H9 (cell line): ENCODE data around the gene PRUNE2. TPM values are rescaled to one million over a fixed set of nuclear protein-coding genes. Genes with fewer than 3 reads are reported as not detected.

Source experiments
- DNase-seq: peaks from one replicate; pipeline ENCODE4 v3.0.0-alpha.2; 2017
- H2AFZ ChIP-seq: one replicate; pipeline ENCODE4 v1.6.1; 2013; ENCODE audit warnings: mild to moderate bottlenecking, low read length, control low read depth, moderate library complexity
- H2AK5ac ChIP-seq: 2 replicates; pipeline ENCODE4 v1.6.1; 2013; ENCODE audit warnings: low read length, control low read depth, mixed read lengths; ENCODE audit not compliant: insufficient read length
- H2BK120ac ChIP-seq: one replicate; pipeline ENCODE4 v1.6.1; 2013; ENCODE audit warnings: low read depth, mild to moderate bottlenecking, low read length, control low read depth, inconsistent platforms; ENCODE audit not compliant: poor library complexity, severe bottlenecking
- H2BK12ac ChIP-seq: 2 replicates; pipeline ENCODE4 v1.6.1; 2013; ENCODE audit warnings: low read length, control low read depth, mixed read lengths, low read depth; ENCODE audit not compliant: insufficient read length
- H2BK15ac ChIP-seq: 2 replicates; pipeline ENCODE4 v1.6.1; 2013; ENCODE audit warnings: low read depth, low read length, control low read depth
- H2BK20ac ChIP-seq: one replicate; pipeline ENCODE4 v1.6.1; 2013; ENCODE audit warnings: low read depth, mild to moderate bottlenecking, low read length, control low read depth, inconsistent platforms; ENCODE audit not compliant: poor library complexity, severe bottlenecking
- H2BK5ac ChIP-seq: 2 replicates; pipeline ENCODE4 v1.6.1; 2013; ENCODE audit warnings: low read length, control low read depth, mixed read lengths; ENCODE audit not compliant: insufficient read length
- H3K14ac ChIP-seq: 2 replicates; pipeline ENCODE4 v1.6.1; 2013; ENCODE audit warnings: low read length, control low read depth; ENCODE audit not compliant: insufficient read depth
- H3K18ac ChIP-seq: 2 replicates; pipeline ENCODE4 v1.6.1; 2013; ENCODE audit warnings: low read depth, mild to moderate bottlenecking, mixed read lengths, low read length, control low read depth; ENCODE audit not compliant: insufficient read length
- H3K23ac ChIP-seq: 2 replicates; pipeline ENCODE4 v1.6.1; 2013; ENCODE audit warnings: low read length, control low read depth, mixed read lengths, low read depth; ENCODE audit not compliant: insufficient read length
- H3K23me2 ChIP-seq: 2 replicates; pipeline ENCODE4 v1.6.1; 2013; ENCODE audit warnings: low read depth, mild to moderate bottlenecking, mixed read lengths, low read length, control low read depth; ENCODE audit not compliant: insufficient read length, poor library complexity, severe bottlenecking
- H3K27ac ChIP-seq: 2 replicates; pipeline ENCODE4 v1.5.1; 2013; ENCODE audit warnings: low read length, control low read depth, mixed read lengths, low read depth; ENCODE audit not compliant: insufficient read length
- H3K27me3 ChIP-seq: 2 replicates; pipeline ENCODE4 v1.6.1; 2013; ENCODE audit warnings: low read length, control low read depth, inconsistent platforms; ENCODE audit not compliant: insufficient read depth
- H3K4ac ChIP-seq: 2 replicates; pipeline ENCODE4 v1.6.1; 2013; ENCODE audit warnings: low read depth, mild to moderate bottlenecking, control low read depth, inconsistent platforms, low read length, moderate library complexity
- H3K4me1 ChIP-seq: 2 replicates; pipeline ENCODE4 v1.6.1; 2013; ENCODE audit warnings: low read length, control low read depth, inconsistent platforms; ENCODE audit not compliant: insufficient read depth
- H3K4me2 ChIP-seq: 2 replicates; pipeline ENCODE4 v1.6.1; 2013; ENCODE audit warnings: low read length, control low read depth, mixed read lengths; ENCODE audit not compliant: insufficient read length, insufficient read depth
- H3K56ac ChIP-seq: 2 replicates; pipeline ENCODE4 v1.6.1; 2013; ENCODE audit warnings: low read depth, mild to moderate bottlenecking, mixed read lengths, low read length, control low read depth; ENCODE audit not compliant: insufficient read length
- H3K79me1 ChIP-seq: 2 replicates; pipeline ENCODE4 v1.6.1; 2013; ENCODE audit warnings: low read depth, mild to moderate bottlenecking, moderate library complexity, low read length, control low read depth, inconsistent platforms; ENCODE audit not compliant: insufficient read depth, poor library complexity, severe bottlenecking
- H3K79me2 ChIP-seq: 2 replicates; pipeline ENCODE4 v1.6.1; 2013; ENCODE audit warnings: low read length, control low read depth, inconsistent platforms; ENCODE audit not compliant: insufficient read depth
- H3K9ac ChIP-seq: 2 replicates; pipeline ENCODE4 v1.6.1; 2013; ENCODE audit warnings: low read length, control low read depth, mixed read lengths; ENCODE audit not compliant: insufficient read length; ENCODE audit errors: extremely low read depth
- H3K9me3 ChIP-seq: one replicate; pipeline ENCODE4 v1.6.1; 2013; ENCODE audit warnings: low read depth, low read length, inconsistent platforms; ENCODE audit not compliant: control insufficient read depth
- H3T11ph ChIP-seq: one replicate; pipeline ENCODE4 v1.6.1; 2013; ENCODE audit warnings: mild to moderate bottlenecking, low read length, control low read depth, inconsistent platforms
- H4K20me1 ChIP-seq: one replicate; pipeline ENCODE4 v1.6.1; 2013; ENCODE audit not compliant: control insufficient read depth, insufficient read length, insufficient read depth
- H4K5ac ChIP-seq: 2 replicates; pipeline ENCODE4 v1.6.1; 2013; ENCODE audit warnings: low read depth, mild to moderate bottlenecking, mixed read lengths, low read length, control low read depth; ENCODE audit not compliant: insufficient read length
- H4K8ac ChIP-seq: replicated peaks from 2 replicates; pipeline ENCODE4 v1.6.1; 2013; ENCODE audit warnings: low read length, control low read depth, mixed read lengths, low read depth; ENCODE audit not compliant: insufficient read length
- H4K91ac ChIP-seq: 2 replicates; pipeline ENCODE4 v1.6.1; 2013; ENCODE audit warnings: low read depth, mild to moderate bottlenecking, moderate library complexity, mixed read lengths, low read length, control low read depth; ENCODE audit not compliant: insufficient read length
- H3K27ac Mint-ChIP-seq, 3 experiments: 2 replicates in 2 of 3; 3 replicates in 1 of 3; pipeline ENCODE4 v1.8.0; 2020 to 2021; ENCODE audit warnings: mixed read lengths in 3 of 3, mild to moderate bottlenecking in 1 of 3, moderate library complexity in 1 of 3
- H3K27me3 Mint-ChIP-seq: 2 replicates; pipeline ENCODE4 v1.8.0; 2021; ENCODE audit warnings: low read depth, mild to moderate bottlenecking, moderate library complexity, mixed read lengths
- H3K36me3 Mint-ChIP-seq, 3 experiments: 2 replicates in 2 of 3; 3 replicates in 1 of 3; pipeline ENCODE4 v1.8.0; 2020 to 2021; ENCODE audit warnings: low read depth in 3 of 3, mixed read lengths in 3 of 3; ENCODE audit not compliant: insufficient read depth in 1 of 3
- H3K4me1 Mint-ChIP-seq, 2 experiments: 2 replicates each; pipeline ENCODE4 v1.8.0; 2020; ENCODE audit warnings: mixed read lengths in 2 of 2
- H3K4me3 Mint-ChIP-seq, 2 experiments: 2 replicates in 1 of 2; 3 replicates in 1 of 2; pipeline ENCODE4 v1.8.0; 2020 to 2021; ENCODE audit warnings: mild to moderate bottlenecking in 2 of 2, mixed read lengths in 2 of 2, moderate library complexity in 1 of 2
- H3K9me3 Mint-ChIP-seq, 2 experiments: 2 replicates in 1 of 2; 3 replicates in 1 of 2; pipeline ENCODE4 v1.8.0; 2020; ENCODE audit warnings: mild to moderate bottlenecking in 2 of 2, mixed read lengths in 2 of 2, moderate library complexity in 1 of 2
- CTCF ChIP-seq: fragments of 200-600 bp; sonication (generic); conservative IDR thresholded peaks from 3 replicates; pipeline ENCODE4 v1.8.0; 2021; ENCODE audit warnings: antibody characterized with exemption, mild to moderate bottlenecking
- WGBS: extraction: QIAGEN DNeasy Blood & Tissue Kit; methylation state at CpG from one replicate; pipeline ENCODE4 v1.1.7; 2013; ENCODE audit warnings: missing lambda C conversion rate, low lambda C conversion rate, mixed read lengths; ENCODE audit not compliant: insufficient read length; ENCODE audit errors: extremely low coverage; 5-methylcytosine and 5-hydroxymethylcytosine counted together
- total RNA-seq: library from RNA; stranded (reverse); gene quantifications from 2 replicates; pipeline ENCODE4 v1.2.1, GENCODE V29; 2021

PRUNE2 gene
- total RNA-seq, 1 experiment from 2014 or later = 12.1 TPM

GRCh38 chr9:76676857-76677256 lies 229.1 kb downstream of the PRUNE2 start:
- Mint-ChIP-seq H3K9me3 (peaks cover 0 to 10% of the 10 kb centered on the region in 2 experiments; a peak in 3 of 5 replicates), H3K4me1 (peaks cover 0 to 3% of the 10 kb centered on the region in 2 experiments; a peak in 1 of 4 replicates), H3K4me3 (no peak overlapping the region), H3K36me3 (peaks cover 4 to 9% (median 7%) of the 10 kb centered on the region in 3 experiments; a peak in 3 of 7 replicates), H3K27me3 (no peaks in the 10 kb centered on the region), H3K27ac (no peak overlapping the region)
- Histone ChIP-seq H3K4me2 (no peak overlapping the region), H2BK120ac (no peak overlapping the region), H2BK5ac (no peak overlapping the region), H2BK12ac (no peak overlapping the region), H3K23ac (no peak overlapping the region), H3K9ac (no peak overlapping the region), H3K27ac (no peak overlapping the region), H3K56ac (no peak overlapping the region), H3K79me1 (no peaks in the 10 kb centered on the region), H3K14ac (no peak overlapping the region), H3K18ac (no peak overlapping the region), H3K9me3 (no peaks in the 10 kb centered on the region), H2BK20ac (no peak overlapping the region), H3T11ph (no peak overlapping the region), H3K4me1 (no peaks in the 10 kb centered on the region), H3K27me3 (no peaks in the 10 kb centered on the region), H2AFZ (no peak overlapping the region), H4K91ac (no peak overlapping the region), H3K79me2 (no peaks in the 10 kb centered on the region), H2AK5ac (no peak overlapping the region), H4K5ac (no peak overlapping the region), H3K23me2 (no peaks in the 10 kb centered on the region), H3K4ac (no peak overlapping the region), H4K8ac (no peak overlapping the region), H4K20me1 (no peaks in the 10 kb centered on the region), H2BK15ac (no peak overlapping the region)
- no CpG with 5 or more reads among the region's 4 CpGs for whole genome bisulfite sequencing
- no peak for DNase-seq
- no peak for TF ChIP-seq CTCF
